ENCODE measurements around the gene ASS1. TPM values are rescaled to one million over a fixed set of nuclear protein-coding genes. Genes with fewer than 3 reads are reported as not detected.

The ASS1 gene
- total RNA-seq, 2 donors from 2014 or later = 380 to 511 TPM

GRCh38 chr9:130508218-130508617, 63.5 kb downstream of the ASS1 start:
- no peaks in the 10 kb centered on the region for H3K36me3 ChIP-seq
- no peaks in the 10 kb centered on the region for H3K27me3 ChIP-seq

GRCh38 chr9:130512199-130512598, 67.4 kb downstream of the ASS1 start:
- no peak for TF ChIP-seq CTCF (IDR thresholded peaks at IDR 0.05)
- no peaks in the 10 kb centered on the region for H3K27me3 ChIP-seq
- no peaks in the 10 kb centered on the region for H3K9me3 ChIP-seq
- H3K9ac ChIP-seq (ENCODE audit: low read depth in 2 of 2, low read length in 2 of 2) = no peak overlapping the region
- H3K27ac ChIP-seq = no peak overlapping the region
- no peak for DNase-seq
- H3K4me1 ChIP-seq = no peaks in the 10 kb centered on the region
- intact Hi-C loops (cut with DNase I) = no loop called here
- no peaks in the 10 kb centered on the region for H3K36me3 ChIP-seq
- H3K4me3 ChIP-seq = no peak overlapping the region

More at GRCh38 chr9:130508218-130508617, 63.5 kb downstream of the ASS1 start:
- no peaks in the 10 kb centered on the region for H3K4me1 ChIP-seq
- H3K9ac ChIP-seq (ENCODE audit: low read depth in 2 of 2, low read length in 2 of 2) = no peak overlapping the region
- intact Hi-C loops (cut with DNase I) = no loop called here
- H3K4me3 ChIP-seq = no peak overlapping the region
- no peaks in the 10 kb centered on the region for H3K9me3 ChIP-seq
- DNase-seq = no peak
- H3K27ac ChIP-seq = no peak overlapping the region
- TF ChIP-seq CTCF (IDR thresholded peaks at IDR 0.05) = no peak

- no peak overlapping the region for H3K4me3 ChIP-seq
- H3K9ac ChIP-seq (ENCODE audit: low read depth in 2 of 2, low read length in 2 of 2) = no peak overlapping the region
- H3K4me1 ChIP-seq = no peaks in the 10 kb centered on the region
- no peaks in the 10 kb centered on the region for H3K9me3 ChIP-seq
- no peak overlapping the region for H3K27ac ChIP-seq
- intact Hi-C loops (cut with DNase I) = no loop called here
- no peak for TF ChIP-seq CTCF (IDR thresholded peaks at IDR 0.05)
- H3K36me3 ChIP-seq = no peaks in the 10 kb centered on the region
- no peaks in the 10 kb centered on the region for H3K27me3 ChIP-seq
- no peak for DNase-seq
Observed at GRCh38 chr9:130513078-130513477, 68.3 kb downstream of the ASS1 start.

- DNase-seq = no peak
- H3K36me3 ChIP-seq = no peaks in the 10 kb centered on the region
- H3K27ac ChIP-seq = no peak overlapping the region
- no peaks in the 10 kb centered on the region for H3K9me3 ChIP-seq
- no peak overlapping the region for H3K9ac ChIP-seq (ENCODE audit: low read depth in 2 of 2, low read length in 2 of 2)
- intact Hi-C loops (cut with DNase I) = no loop called here
- no peaks in the 10 kb centered on the region for H3K27me3 ChIP-seq
- no peak overlapping the region for H3K4me3 ChIP-seq
- TF ChIP-seq CTCF (IDR thresholded peaks at IDR 0.05) = no peak
- H3K4me1 ChIP-seq = no peaks in the 10 kb centered on the region
Observed at GRCh38 chr9:130518233-130518632, 73.5 kb downstream of the ASS1 start.

GRCh38 chr9:130518943-130519799, 74.4 kb downstream of the ASS1 start:
- Histone ChIP-seq H3K27ac (no peak overlapping the region), H3K27me3 (no peaks in the 10 kb centered on the region), H3K9ac (ENCODE audit: low read depth in 2 of 2, low read length in 2 of 2) (no peak overlapping the region), H3K4me1 (no peaks in the 10 kb centered on the region), H3K36me3 (no peaks in the 10 kb centered on the region), H3K4me3 (no peak overlapping the region), H3K9me3 (no peaks in the 10 kb centered on the region)
- no peak for DNase-seq
- TF ChIP-seq CTCF (IDR thresholded peaks at IDR 0.05) = no peak
- intact Hi-C loops (cut with DNase I) = no loop called here

Data from colonic mucosa (tissue), 4 donors.